Body of pancreas (tissue), 4 donors: ENCODE results near the gene LOXL4. TPM values are rescaled to one million over a fixed set of nuclear protein-coding genes. Genes with fewer than 3 reads are reported as not detected.
A peak's percentile ranks its signal among the peaks of the same experiment; 100 is the strongest.

Experiments
- ATAC-seq: fragments of 150-250 bp; one replicate; pipeline ENCODE4 v1.9.1; 2016
- DNase-seq, 4 donors: peaks; one replicate each; pipeline ENCODE4 v3.0.0-alpha.2; 2019
- H3K27ac ChIP-seq, 4 donors: fragments of 200-600 bp; sonication (generic); 1 replicate in 3 of 4; 2 replicates in 1 of 4; pipeline versions ENCODE4 v1.5.1 to v1.6.1; 2016 to 2019; ENCODE audit warnings: mild to moderate bottlenecking in 1 of 4, mixed read lengths in 1 of 4, moderate library complexity in 1 of 4
- H3K27me3 ChIP-seq, 2 donors: fragments of 200-600 bp; sonication (generic); one replicate each; pipeline ENCODE4 v1.6.0; 2016; ENCODE audit warnings: mild to moderate bottlenecking in 1 of 2
- H3K36me3 ChIP-seq, 2 donors: fragments of 200-600 bp; sonication (generic); replicated peaks in 1 of 2; 2 replicates each; pipeline ENCODE4 v1.5.1; 2016; ENCODE audit warnings: low read depth in 2 of 2; ENCODE audit not compliant: insufficient read depth in 1 of 2
- H3K4me1 ChIP-seq: fragments of 200-600 bp; sonication (generic); one replicate; pipeline ENCODE4 v1.6.0; 2016
- H3K4me3 ChIP-seq, 2 donors: fragments of 200-600 bp; sonication (generic); 1 replicate in 1 of 2; 2 replicates in 1 of 2; pipeline ENCODE4 v1.5.1; 2016 to 2019
- H3K9me3 ChIP-seq, 3 donors: fragments of 200-600 bp; sonication (generic); 1 replicate in 2 of 3; 2 replicates in 1 of 3; pipeline ENCODE4 v1.5.1; 2016
- POLR2A ChIP-seq, 3 donors: fragments of 450-650 bp; IDR thresholded peaks; one replicate each; pipeline ENCODE4 v1.6.1; 2016; ENCODE audit warnings: antibody characterized with exemption in 3 of 3, mild to moderate bottlenecking in 2 of 3
- WGBS, 2 donors: methylation state at CpG; one replicate each; pipeline ENCODE4 v1.1.5; 2017; 5-methylcytosine and 5-hydroxymethylcytosine counted together
- intact Hi-C: fragments of 100-400 bp; cut with DNase I; formaldehyde crosslinking; loops from one replicate; pipeline ENCODE4 v1.15.1; 2023
- total RNA-seq, 2 donors: library from RNA; depleted of rRNA; stranded (reverse); fragments of >200 nt; gene quantifications; one replicate each; pipeline ENCODE4 v1.1.0, GENCODE V29; 2016
- TF ChIP-seq, protein P1 (sequence below), 7 experiments: fragments of 450-650 bp in 4 of 7; fragments of 200-600 bp in 3 of 7; sonication (generic) in 3 of 7; IDR thresholded peaks; one replicate each; pipeline ENCODE4 v1.5.1; 2016 to 2019; ENCODE audit warnings: antibody characterized with exemption in 7 of 7

Gene LOXL4
- 10 to 100 TPM in 1 of 2 donors, 1 to 10 TPM in 1; 8.9 to 10.6 TPM for total RNA-seq

DNA sequence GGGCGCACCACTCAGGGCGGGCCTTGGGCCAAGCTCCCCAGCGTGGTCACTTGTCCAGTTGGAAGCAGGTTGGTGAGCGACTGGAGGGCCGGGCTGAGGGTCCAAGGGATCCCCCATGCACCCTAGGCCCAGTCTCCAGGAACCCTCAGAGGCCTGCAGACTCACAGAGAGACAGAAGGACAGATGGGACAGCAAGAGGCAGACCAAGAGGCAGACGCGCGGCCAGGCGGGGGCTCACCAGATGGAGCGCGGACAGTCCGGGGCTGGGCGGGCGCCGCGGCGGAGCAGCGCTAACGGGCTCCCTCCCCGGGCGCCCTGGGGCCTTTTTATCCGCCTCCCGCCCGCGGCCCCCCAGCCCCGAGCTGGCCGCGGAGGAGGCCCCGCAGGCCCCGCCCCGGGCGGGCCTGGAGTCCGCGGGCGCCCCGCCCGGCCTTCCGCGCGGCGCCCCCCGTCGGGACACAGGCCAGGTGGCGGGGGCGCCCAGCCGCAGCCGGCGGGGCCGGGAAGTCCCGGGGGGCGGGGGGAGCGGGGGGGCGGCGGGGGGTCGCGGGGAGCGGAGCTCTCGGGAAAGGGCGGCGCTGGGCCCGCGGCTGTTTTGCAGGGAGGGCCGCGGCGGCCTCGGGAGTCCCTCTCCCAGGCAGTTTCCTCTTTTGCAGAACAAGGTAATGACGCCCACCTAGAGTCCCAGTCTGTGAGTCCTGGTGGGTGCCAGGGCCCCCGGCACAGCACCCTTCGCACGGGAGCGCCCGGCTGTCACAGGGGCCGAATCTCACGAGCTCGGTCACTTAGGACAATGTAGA lies at the start of gene LOXL4:
LOXL4 (minus strand) TSS at position 301 of the 800 bp plus-strand sequence. CDS start 5,175 bp downstream, outside the sequence.
- Histone ChIP-seq H3K4me1 (peaks cover 49% of the 10 kb centered on the region), H3K36me3 (no peaks in the 10 kb centered on the region), H3K27ac (peak within 1 kb of the TSS; percentile 70 to 87 (median 84)), H3K27me3 (no peaks in the 10 kb centered on the region), H3K9me3 (no peaks in the 10 kb centered on the region), H3K4me3 (peak within 1 kb of the TSS; percentile 8 to 16)
- 3% methylated on average over 15 of the region's 75 CpGs; no CpG with 5 or more reads in 1 of the 2 donors for WGBS, 2 donors
- TF ChIP-seq POLR2A (IDR thresholded peaks at IDR 0.05): peak in 2 of 3 donors; percentile 45 to 50
- TF ChIP-seq, protein P1, sequence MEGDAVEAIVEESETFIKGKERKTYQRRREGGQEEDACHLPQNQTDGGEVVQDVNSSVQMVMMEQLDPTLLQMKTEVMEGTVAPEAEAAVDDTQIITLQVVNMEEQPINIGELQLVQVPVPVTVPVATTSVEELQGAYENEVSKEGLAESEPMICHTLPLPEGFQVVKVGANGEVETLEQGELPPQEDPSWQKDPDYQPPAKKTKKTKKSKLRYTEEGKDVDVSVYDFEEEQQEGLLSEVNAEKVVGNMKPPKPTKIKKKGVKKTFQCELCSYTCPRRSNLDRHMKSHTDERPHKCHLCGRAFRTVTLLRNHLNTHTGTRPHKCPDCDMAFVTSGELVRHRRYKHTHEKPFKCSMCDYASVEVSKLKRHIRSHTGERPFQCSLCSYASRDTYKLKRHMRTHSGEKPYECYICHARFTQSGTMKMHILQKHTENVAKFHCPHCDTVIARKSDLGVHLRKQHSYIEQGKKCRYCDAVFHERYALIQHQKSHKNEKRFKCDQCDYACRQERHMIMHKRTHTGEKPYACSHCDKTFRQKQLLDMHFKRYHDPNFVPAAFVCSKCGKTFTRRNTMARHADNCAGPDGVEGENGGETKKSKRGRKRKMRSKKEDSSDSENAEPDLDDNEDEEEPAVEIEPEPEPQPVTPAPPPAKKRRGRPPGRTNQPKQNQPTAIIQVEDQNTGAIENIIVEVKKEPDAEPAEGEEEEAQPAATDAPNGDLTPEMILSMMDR (IDR thresholded peaks at IDR 0.05): no peak
- peak; percentile 24 for ATAC-seq
- intact Hi-C loops: no loop called here
- DNase-seq: peak in 3 of 4 donors; percentile 40 to 50 (median 45)

DNA sequence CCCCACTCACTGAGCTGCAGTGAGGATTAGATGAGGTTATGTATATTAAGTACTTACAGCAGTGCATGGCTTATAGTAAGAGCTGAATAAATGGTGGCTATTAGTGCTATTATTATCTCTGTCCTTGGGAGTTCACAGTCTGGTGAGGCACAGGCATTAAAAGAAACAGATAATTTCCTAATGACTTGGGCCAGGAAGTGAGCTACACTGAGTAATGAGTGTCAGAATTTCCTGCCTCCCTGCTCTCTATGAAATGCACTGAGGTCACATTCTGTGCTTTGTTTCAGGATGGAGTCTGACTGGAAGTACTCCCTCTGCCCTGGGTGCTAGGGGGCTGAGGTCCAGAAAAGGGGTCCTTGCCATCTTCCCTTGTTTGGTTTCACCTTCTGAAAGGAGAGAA lies 48.7 kb upstream of the LOXL4 start:
- TF ChIP-seq, protein P1 (IDR thresholded peaks at IDR 0.05): no peak
- TF ChIP-seq POLR2A (IDR thresholded peaks at IDR 0.05): no peak
- DNase-seq (no peak), ATAC-seq (no peak)
- Histone ChIP-seq H3K4me1 (no peaks in the 10 kb centered on the region), H3K27ac (no peak overlapping the region), H3K36me3 (no peaks in the 10 kb centered on the region), H3K27me3 (no peaks in the 10 kb centered on the region), H3K9me3 (no peaks in the 10 kb centered on the region), H3K4me3 (no peak overlapping the region)
- intact Hi-C loops: no loop called here

DNA sequence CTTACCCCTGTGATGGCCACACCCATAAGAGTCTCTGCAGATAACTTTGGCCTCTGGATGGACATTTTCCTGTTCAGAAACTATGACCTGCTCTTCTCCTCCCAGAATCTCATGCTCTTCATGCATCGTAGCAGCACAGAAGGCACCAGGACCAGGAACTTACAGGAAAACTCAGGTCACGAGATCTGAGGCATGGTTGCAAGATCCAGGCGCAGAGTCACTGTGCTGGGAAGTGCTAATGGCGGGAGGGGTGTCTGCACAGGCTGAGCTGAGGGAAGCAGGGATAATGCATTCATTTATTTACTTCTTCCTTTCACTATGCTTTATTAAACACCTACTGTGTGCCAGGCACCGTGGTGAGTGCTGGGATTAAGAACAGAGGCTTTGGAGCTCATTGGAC lies 48.2 kb upstream of the LOXL4 start:
- H3K4me1 ChIP-seq: no peaks in the 10 kb centered on the region
- DNase-seq (no peak), ATAC-seq (no peak)
- H3K36me3 ChIP-seq: no peaks in the 10 kb centered on the region
- no peak overlapping the region for H3K4me3 ChIP-seq
- intact Hi-C loops: no loop called here
- 9 to 55% methylated on average over 1 to 5 of the region's 5 CpGs for WGBS, 2 donors
- TF ChIP-seq, protein P1 (IDR thresholded peaks at IDR 0.05): no peak
- no peak for TF ChIP-seq POLR2A (IDR thresholded peaks at IDR 0.05)
- H3K9me3 ChIP-seq: no peaks in the 10 kb centered on the region
- no peaks in the 10 kb centered on the region for H3K27me3 ChIP-seq
- no peak overlapping the region for H3K27ac ChIP-seq

DNA sequence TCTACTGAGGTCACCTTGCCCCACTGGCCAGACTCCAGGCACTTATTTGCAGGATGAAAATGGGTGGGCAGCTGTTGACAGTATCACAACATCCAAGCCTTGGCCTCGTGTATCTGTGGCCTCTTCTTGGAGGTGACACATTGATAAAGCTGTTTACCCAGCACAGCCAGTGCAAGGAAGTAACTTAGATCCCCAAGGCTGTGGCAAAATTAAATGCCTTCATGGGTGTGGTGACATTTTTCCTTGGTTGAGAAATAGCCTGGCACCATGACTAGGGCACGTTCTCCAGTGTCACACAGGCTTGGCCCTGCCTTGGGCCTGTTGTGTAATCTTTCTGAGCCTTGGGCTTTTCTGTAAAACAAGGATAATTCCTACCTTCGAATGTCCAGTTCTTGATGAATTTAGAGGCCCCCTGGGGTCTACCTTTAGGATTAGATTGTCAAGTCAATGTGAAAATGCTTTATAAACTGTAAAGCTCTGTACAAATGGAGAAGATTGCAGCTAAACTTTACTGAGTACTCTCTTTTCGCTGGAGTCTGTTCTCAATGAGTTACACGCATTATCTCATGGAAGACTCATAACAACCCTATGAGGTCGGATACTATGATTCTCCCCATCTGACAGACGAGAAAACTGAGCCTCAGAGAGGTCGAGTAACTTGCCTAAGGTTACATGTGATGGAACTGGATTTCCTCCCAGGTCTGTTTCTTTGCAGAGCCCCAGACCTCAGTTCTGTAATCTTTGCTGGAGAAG lies 46.7 kb upstream of the LOXL4 start:
- Histone ChIP-seq H3K4me1 (no peaks in the 10 kb centered on the region), H3K27ac (no peak overlapping the region), H3K4me3 (no peak overlapping the region), H3K36me3 (no peaks in the 10 kb centered on the region), H3K9me3 (no peaks in the 10 kb centered on the region), H3K27me3 (no peaks in the 10 kb centered on the region)
- intact Hi-C loops: no loop called here
- ATAC-seq: peak; percentile 59
- peak in 1 of 4 donors; percentile 40 for DNase-seq
- no peak for TF ChIP-seq POLR2A (IDR thresholded peaks at IDR 0.05)
- TF ChIP-seq, protein P1 (IDR thresholded peaks at IDR 0.05): no peak
- 54 to 58% methylated on average over 8 of the region's 8 CpGs for WGBS, 2 donors
